Uterus (tissue), 2 donors: ENCODE measurements around the gene SPEF2.

ENCODE experiments used
- POLR2A ChIP-seq, 2 donors: fragments of 450-650 bp; IDR thresholded peaks; one replicate each; pipeline ENCODE4 v1.6.1; 2016; ENCODE audit warnings: antibody characterized with exemption in 2 of 2, mild to moderate bottlenecking in 1 of 2, moderate library complexity in 1 of 2
- TF ChIP-seq, protein P1 (sequence below), 4 experiments: fragments of 200-600 bp in 2 of 4; fragments of 450-650 bp in 2 of 4; sonication (generic) in 2 of 4; IDR thresholded peaks; one replicate each; pipeline ENCODE4 v1.5.1; 2016 to 2019; ENCODE audit warnings: antibody characterized with exemption in 4 of 4, mild to moderate bottlenecking in 2 of 4, moderate library complexity in 1 of 4

- TF ChIP-seq, protein P1, sequence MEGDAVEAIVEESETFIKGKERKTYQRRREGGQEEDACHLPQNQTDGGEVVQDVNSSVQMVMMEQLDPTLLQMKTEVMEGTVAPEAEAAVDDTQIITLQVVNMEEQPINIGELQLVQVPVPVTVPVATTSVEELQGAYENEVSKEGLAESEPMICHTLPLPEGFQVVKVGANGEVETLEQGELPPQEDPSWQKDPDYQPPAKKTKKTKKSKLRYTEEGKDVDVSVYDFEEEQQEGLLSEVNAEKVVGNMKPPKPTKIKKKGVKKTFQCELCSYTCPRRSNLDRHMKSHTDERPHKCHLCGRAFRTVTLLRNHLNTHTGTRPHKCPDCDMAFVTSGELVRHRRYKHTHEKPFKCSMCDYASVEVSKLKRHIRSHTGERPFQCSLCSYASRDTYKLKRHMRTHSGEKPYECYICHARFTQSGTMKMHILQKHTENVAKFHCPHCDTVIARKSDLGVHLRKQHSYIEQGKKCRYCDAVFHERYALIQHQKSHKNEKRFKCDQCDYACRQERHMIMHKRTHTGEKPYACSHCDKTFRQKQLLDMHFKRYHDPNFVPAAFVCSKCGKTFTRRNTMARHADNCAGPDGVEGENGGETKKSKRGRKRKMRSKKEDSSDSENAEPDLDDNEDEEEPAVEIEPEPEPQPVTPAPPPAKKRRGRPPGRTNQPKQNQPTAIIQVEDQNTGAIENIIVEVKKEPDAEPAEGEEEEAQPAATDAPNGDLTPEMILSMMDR (IDR thresholded peaks at IDR 0.05) = no peak
- no peak for TF ChIP-seq POLR2A (IDR thresholded peaks at IDR 0.05)
These were observed 239.2 kb downstream of the SPEF2 start, which contains the start of gene IL7R for GRCh38 chr5:35856765-35857351.
